Neural progenitor cell (in vitro differentiated cells): ENCODE results near the gene PRKCH. TPM values are rescaled to one million over a fixed set of nuclear protein-coding genes. Genes with fewer than 3 reads are reported as not detected.

ENCODE experiments used
- DNase-seq: peaks from one replicate; pipeline ENCODE4 v3.0.0-alpha.2; 2016; ENCODE audit warnings: low spot score
- H2AFZ ChIP-seq: fragments of 200-600 bp; sonication (generic); replicated peaks from 2 replicates; pipeline ENCODE4 v1.6.1; 2016; ENCODE audit warnings: antibody characterized with exemption
- H3F3A ChIP-seq: fragments of 200-600 bp; sonication (generic); 2 replicates; pipeline ENCODE4 v1.6.1; 2016; ENCODE audit warnings: antibody characterized with exemption, low read depth
- H3K27ac ChIP-seq: fragments of 200-600 bp; sonication (generic); 2 replicates; pipeline ENCODE4 v1.5.1; 2016; ENCODE audit warnings: mild to moderate bottlenecking
- H3K27me3 ChIP-seq: fragments of 200-600 bp; sonication (generic); 2 replicates; pipeline ENCODE4 v1.6.1; 2016; ENCODE audit warnings: mild to moderate bottlenecking, moderate library complexity
- H3K36me3 ChIP-seq: fragments of 200-600 bp; sonication (generic); 2 replicates; pipeline ENCODE4 v1.5.1; 2016
- H3K4me1 ChIP-seq: fragments of 200-600 bp; sonication (generic); 2 replicates; pipeline ENCODE4 v1.6.1; 2016; ENCODE audit warnings: mixed run types
- H3K4me2 ChIP-seq: fragments of 200-600 bp; sonication (generic); 2 replicates; pipeline ENCODE4 v1.6.1; 2016
- H3K4me3 ChIP-seq: fragments of 200-600 bp; sonication (generic); 2 replicates; pipeline ENCODE4 v1.5.1; 2016
- H3K79me2 ChIP-seq: fragments of 200-600 bp; sonication (generic); 2 replicates; pipeline ENCODE4 v1.6.1; 2016; ENCODE audit warnings: low read depth
- H3K9ac ChIP-seq: fragments of 200-600 bp; sonication (generic); 2 replicates; pipeline ENCODE4 v1.6.1; 2016
- H3K9me3 ChIP-seq: fragments of 200-600 bp; sonication (generic); 2 replicates; pipeline ENCODE4 v1.5.1; 2016; ENCODE audit warnings: low read depth
- H4K20me1 ChIP-seq: fragments of 200-600 bp; sonication (generic); 2 replicates; pipeline ENCODE4 v1.6.1; 2016; ENCODE audit warnings: low read depth
- H3K27ac Mint-ChIP-seq: 3 replicates; pipeline ENCODE4 v1.8.0; 2021; ENCODE audit warnings: mixed read lengths
- H3K27me3 Mint-ChIP-seq: 2 replicates; pipeline ENCODE4 v1.8.0; 2022; ENCODE audit warnings: low read depth, mild to moderate bottlenecking, inconsistent platforms, moderate library complexity, mixed read lengths; ENCODE audit not compliant: insufficient read depth
- H3K36me3 Mint-ChIP-seq: 3 replicates; pipeline ENCODE4 v1.8.0; 2021; ENCODE audit warnings: mixed read lengths
- H3K4me1 Mint-ChIP-seq: 3 replicates; pipeline ENCODE4 v1.8.0; 2021; ENCODE audit warnings: mixed read lengths
- H3K4me3 Mint-ChIP-seq: 3 replicates; pipeline ENCODE4 v1.8.0; 2021; ENCODE audit warnings: mild to moderate bottlenecking, moderate library complexity, mixed read lengths
- H3K9me3 Mint-ChIP-seq: 3 replicates; pipeline ENCODE4 v1.8.0; 2020; ENCODE audit warnings: mixed read lengths
- EZH2 ChIP-seq: fragments of 200-600 bp; sonication (generic); IDR thresholded peaks from 2 replicates; pipeline ENCODE4 v1.6.1; 2017; ENCODE audit warnings: antibody characterized with exemption, mild to moderate bottlenecking, moderate library complexity
- EZH2phosphoT487 ChIP-seq: fragments of 200-600 bp; sonication (generic); IDR thresholded peaks from 2 replicates; pipeline ENCODE4 v1.6.1; 2017; ENCODE audit warnings: antibody characterized with exemption
- total RNA-seq: library from RNA; depleted of rRNA; stranded (reverse); fragments of >200 nt; gene quantifications from 2 replicates; pipeline ENCODE4 v1.2.3, GENCODE V29; 2015; ENCODE audit warnings: low replicate concordance
- TF ChIP-seq, protein P1 (sequence below): fragments of 200-600 bp; sonication (generic); IDR thresholded peaks from 2 replicates; pipeline ENCODE4 v1.5.1; 2017; ENCODE audit warnings: antibody characterized with exemption, mild to moderate bottlenecking

PRKCH gene
- total RNA-seq, 1 donor from 2014 or later: 1.3 TPM

DNA sequence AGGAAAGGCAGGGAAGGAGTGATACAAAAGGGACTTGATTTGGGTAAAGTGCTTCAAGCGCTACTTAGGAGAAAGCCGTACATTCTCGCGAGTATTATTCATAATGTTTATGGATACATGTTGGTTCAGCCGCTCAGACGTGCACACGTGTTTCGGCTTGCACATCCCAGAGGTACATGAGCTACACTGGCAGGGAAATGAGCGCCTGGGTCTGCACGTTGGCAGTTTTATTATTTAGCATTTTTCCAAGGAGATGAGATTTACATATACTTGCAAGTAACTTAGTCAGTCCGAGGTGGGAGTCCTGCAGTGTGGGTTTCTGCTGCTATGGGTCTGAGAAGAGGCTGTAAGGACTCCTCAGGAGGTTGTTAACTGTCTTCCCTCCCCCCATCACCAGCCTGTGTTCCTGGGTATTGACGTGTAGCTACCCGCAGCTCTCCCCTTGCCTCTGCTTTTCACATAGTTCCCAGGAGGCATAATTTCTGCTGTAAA, 1.5 kb downstream of the PRKCH start:
- Mint-ChIP-seq H3K27ac (no peak overlapping the region), H3K4me3 (peak overlapping the region; percentile 77), H3K9me3 (peaks cover 19% of the 10 kb centered on the region), H3K27me3 (peaks cover 25% of the 10 kb centered on the region), H3K36me3 (no peaks in the 10 kb centered on the region), H3K4me1 (peaks cover 10% of the 10 kb centered on the region)
- Histone ChIP-seq H4K20me1 (no peaks in the 10 kb centered on the region), H3K27me3 (peaks cover 60% of the 10 kb centered on the region), H3K27ac (no peak overlapping the region), H3K9me3 (peaks cover 4% of the 10 kb centered on the region), H3K79me2 (no peaks in the 10 kb centered on the region), H3K36me3 (no peaks in the 10 kb centered on the region), H2AFZ (peak overlapping the region; percentile 98), H3K4me1 (peaks cover 12% of the 10 kb centered on the region), H3K9ac (no peak overlapping the region), H3K4me3 (peak overlapping the region; percentile 67), H3F3A (no peaks in the 10 kb centered on the region), H3K4me2 (peak overlapping the region; percentile 80)
- no peak for DNase-seq
- TF ChIP-seq, protein P1, sequence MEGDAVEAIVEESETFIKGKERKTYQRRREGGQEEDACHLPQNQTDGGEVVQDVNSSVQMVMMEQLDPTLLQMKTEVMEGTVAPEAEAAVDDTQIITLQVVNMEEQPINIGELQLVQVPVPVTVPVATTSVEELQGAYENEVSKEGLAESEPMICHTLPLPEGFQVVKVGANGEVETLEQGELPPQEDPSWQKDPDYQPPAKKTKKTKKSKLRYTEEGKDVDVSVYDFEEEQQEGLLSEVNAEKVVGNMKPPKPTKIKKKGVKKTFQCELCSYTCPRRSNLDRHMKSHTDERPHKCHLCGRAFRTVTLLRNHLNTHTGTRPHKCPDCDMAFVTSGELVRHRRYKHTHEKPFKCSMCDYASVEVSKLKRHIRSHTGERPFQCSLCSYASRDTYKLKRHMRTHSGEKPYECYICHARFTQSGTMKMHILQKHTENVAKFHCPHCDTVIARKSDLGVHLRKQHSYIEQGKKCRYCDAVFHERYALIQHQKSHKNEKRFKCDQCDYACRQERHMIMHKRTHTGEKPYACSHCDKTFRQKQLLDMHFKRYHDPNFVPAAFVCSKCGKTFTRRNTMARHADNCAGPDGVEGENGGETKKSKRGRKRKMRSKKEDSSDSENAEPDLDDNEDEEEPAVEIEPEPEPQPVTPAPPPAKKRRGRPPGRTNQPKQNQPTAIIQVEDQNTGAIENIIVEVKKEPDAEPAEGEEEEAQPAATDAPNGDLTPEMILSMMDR: no peak
- TF ChIP-seq EZH2 (no peak), EZH2phosphoT487 (no peak)

DNA sequence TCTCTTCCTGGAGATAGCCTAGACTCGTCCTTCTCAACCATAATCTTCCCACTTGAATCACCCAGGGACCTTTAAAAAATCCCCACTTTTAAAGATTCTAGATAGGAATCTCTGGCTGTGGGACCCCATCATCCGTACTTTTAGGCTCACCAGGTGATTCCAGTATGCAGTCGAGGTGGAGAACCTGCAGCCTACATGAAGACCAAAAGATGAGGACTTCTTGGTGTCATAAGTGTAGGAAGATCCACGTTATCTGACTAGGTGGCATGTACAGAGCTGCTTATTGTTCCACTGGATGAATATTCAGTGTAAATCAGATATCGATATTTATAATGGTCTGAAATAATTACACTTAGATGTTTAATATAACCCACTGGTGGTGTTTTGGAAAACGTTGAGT, 2.6 kb downstream of the PRKCH start:
- no peaks in the 10 kb centered on the region for H3K79me2 ChIP-seq
- H3K27me3 ChIP-seq: peaks cover 60% of the 10 kb centered on the region

DNA sequence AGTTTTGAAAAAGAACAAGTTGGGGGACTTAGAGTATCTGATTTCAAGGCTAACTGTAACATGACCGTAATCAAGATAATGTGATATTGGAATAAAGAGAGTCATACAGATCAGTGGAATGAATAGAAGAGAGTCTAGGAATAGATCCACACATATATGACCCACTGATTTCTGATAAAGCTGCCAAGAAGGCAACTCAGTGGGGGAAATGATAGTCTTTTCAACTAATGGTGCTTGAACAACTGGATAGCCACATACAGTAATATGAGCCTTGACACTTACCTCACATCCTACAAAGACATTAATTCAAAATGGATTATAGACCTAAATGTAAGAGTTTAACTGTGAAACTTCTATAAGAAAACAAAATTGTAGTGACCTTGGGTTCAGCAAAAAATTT, 3.8 kb downstream of the PRKCH start:
- DNase-seq: no peak
- Histone ChIP-seq H2AFZ (no peak overlapping the region), H3F3A (no peaks in the 10 kb centered on the region), H3K4me1 (peaks cover 12% of the 10 kb centered on the region), H3K27me3 (peaks cover 51% of the 10 kb centered on the region), H3K4me2 (no peak overlapping the region), H3K4me3 (no peak overlapping the region), H3K36me3 (no peaks in the 10 kb centered on the region), H3K27ac (no peak overlapping the region), H4K20me1 (no peaks in the 10 kb centered on the region), H3K9me3 (peaks cover 4% of the 10 kb centered on the region), H3K79me2 (no peaks in the 10 kb centered on the region), H3K9ac (no peak overlapping the region)
- Mint-ChIP-seq H3K27me3 (peaks cover 25% of the 10 kb centered on the region), H3K4me3 (no peak overlapping the region), H3K9me3 (peaks cover 19% of the 10 kb centered on the region), H3K36me3 (no peaks in the 10 kb centered on the region), H3K27ac (no peak overlapping the region), H3K4me1 (peaks cover 10% of the 10 kb centered on the region)
- no peak for TF ChIP-seq EZH2
- TF ChIP-seq EZH2phosphoT487: no peak
- TF ChIP-seq, protein P1: no peak

More for the DNA sequence above, 2.6 kb downstream of the PRKCH start:
- no peak overlapping the region for H3K27ac ChIP-seq
- H3K4me1 Mint-ChIP-seq: peaks cover 10% of the 10 kb centered on the region
- no peak for DNase-seq
- peaks cover 19% of the 10 kb centered on the region for H3K9me3 Mint-ChIP-seq
- H3K4me3 Mint-ChIP-seq: no peak overlapping the region
- H3K9ac ChIP-seq: no peak overlapping the region
- peaks cover 25% of the 10 kb centered on the region for H3K27me3 Mint-ChIP-seq
- peaks cover 4% of the 10 kb centered on the region for H3K9me3 ChIP-seq
- H4K20me1 ChIP-seq: no peaks in the 10 kb centered on the region
- no peak overlapping the region for H2AFZ ChIP-seq
- H3K4me3 ChIP-seq: no peak overlapping the region
- H3K36me3 Mint-ChIP-seq: no peaks in the 10 kb centered on the region
- peaks cover 12% of the 10 kb centered on the region for H3K4me1 ChIP-seq
- no peaks in the 10 kb centered on the region for H3K36me3 ChIP-seq
- no peak overlapping the region for H3K4me2 ChIP-seq
- no peaks in the 10 kb centered on the region for H3F3A ChIP-seq
- no peak overlapping the region for H3K27ac Mint-ChIP-seq
- TF ChIP-seq, protein P1: no peak
- TF ChIP-seq EZH2 (no peak), EZH2phosphoT487 (no peak)
